HG02981 (cell line): Measurements from ENCODE around the gene CLDND2.

Experiments
- ATAC-seq: cut with Tn5 transposase; IDR thresholded peaks from one replicate; pipeline ENCODE4 v1.9.1; 2021; ENCODE audit warnings: mild to moderate bottlenecking, moderate library complexity; ENCODE audit not compliant: unreplicated experiment

The CLDND2 gene

GRCh38 chr19:51357952-51358351, 10.9 kb downstream of the CLDND2 start:
- no peak for ATAC-seq

DNA sequence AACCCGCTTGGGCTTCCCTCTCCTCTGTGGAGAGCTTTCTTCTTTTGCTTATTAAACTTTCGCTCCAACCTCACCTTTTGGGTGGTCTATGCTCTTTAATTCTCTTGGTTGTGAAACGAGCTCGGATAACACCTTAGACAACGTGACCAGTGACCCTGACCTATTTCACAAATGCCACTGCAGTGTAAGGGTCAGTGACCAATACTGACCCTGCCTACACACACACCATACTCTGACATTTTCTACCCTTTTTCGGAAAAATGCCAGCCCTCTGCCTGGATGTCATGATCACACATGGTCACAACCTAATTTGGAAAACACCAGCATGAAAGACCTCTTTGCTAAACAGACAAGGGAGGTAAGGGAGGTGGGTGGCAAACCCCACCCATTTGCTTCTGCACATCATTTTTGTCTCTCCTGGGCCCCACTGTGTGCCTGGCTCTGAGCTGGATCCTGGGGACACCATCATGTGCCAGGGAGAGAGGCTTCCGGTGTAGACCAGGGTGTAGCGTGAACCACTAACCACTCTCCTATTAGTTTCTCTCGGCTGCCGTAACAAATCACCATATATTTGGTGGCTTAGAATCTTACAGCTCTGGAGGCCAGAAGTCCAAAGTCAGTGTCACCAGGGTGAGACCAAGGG, 12.5 kb downstream of the CLDND2 start:
- ATAC-seq: no peak

GRCh38 chr19:51354742-51355148, 14.1 kb downstream of the CLDND2 start:
- no peak for ATAC-seq

DNA sequence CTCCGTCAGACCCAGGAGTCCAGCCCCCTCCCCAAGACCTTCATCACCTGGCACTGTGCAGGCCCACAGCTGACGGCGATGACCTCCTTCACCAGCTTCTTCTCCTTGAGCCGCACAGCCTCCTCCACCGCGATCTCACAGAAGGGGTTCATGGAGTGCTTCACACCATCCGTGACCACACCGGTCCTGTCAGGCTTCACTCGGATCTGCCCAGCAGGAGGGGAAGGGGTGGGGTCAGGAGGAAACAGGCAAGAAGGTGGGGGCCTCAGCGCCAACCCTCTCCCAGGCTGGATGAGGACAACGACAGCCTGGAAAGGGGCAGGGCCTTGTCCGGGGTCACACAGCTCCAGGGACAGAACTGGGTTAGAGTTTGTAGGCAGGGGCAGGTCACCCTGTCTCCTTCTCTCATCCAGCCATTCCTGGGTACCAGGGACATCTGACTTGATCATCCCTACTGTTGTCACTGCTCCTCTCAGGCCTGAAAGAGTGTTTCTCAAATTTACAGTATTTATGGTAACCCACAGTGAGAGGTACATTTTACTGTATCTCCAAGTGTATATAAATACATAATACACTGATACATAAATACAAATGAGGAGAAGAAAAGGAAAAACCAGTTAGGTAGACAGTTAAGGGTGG, 14.6 kb downstream of the CLDND2 start:
- no peak for ATAC-seq

GRCh38 chr19:51352783-51353360, 15.9 kb downstream of the CLDND2 start:
- no peak for ATAC-seq

GRCh38 chr19:51351266-51351990, 17.4 kb downstream of the CLDND2 start:
- no peak for ATAC-seq

DNA sequence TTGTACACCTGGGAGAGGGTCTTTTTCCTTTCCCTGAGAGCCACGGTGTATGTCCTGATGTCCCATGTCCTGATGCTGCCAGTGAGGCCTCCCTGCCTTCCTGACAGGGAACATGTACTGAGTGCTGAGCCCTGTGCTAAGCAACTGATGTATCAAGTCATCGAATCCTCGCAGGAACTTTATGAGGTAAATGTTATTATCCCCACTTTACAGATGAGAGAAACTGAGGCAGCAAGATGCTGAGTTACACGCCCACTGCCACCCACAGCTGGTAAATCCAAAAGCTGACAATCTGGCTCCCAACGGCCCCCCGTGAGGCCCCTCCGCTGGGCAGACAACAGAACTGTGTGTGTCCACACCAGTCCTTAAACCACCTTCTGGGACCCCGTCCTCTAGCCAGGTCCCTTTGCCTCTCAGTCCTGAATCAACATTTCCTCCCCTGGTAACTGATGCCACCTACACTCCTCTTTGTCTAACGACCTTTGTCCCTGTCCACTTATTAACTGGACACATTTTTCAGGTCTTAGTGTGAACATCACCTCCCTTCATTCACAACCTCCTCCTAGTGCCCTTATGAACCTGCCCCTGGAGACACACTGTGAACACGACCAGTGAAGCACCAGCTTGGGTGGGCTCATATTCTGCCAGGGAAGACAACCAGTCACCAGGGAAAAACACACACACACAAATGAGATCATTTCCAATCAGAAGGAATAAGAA, 21.4 kb downstream of the CLDND2 start:
- ATAC-seq: no peak

- no peak for ATAC-seq
Observed at GRCh38 chr19:51346742-51347141, 22.1 kb downstream of the CLDND2 start.

DNA sequence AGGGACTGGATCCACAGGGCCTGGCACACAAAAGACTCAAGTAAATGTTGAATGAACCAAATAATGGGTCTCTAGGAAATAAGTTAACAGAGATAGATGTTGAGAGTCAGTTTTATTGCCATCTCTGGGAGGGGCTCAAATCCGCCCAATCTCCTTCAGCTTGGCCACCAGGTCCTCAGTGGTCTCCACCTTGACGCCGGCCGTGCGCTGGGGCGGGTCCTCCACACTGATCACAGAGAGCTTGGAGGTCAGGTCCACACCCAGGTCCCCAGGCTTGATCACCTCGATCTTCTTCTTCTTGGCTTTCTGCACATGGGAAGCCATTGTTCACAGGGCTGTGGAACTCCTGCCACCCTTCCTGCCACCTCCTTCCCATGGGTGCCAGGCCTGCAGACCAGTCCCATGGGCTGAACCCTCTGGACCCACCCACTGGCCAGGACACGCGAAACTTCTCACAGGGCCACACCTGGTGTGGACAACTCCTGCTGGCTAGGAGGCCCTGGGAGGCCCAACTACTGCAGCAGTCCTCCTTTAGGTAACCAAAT, 23.7 kb downstream of the CLDND2 start:
- no peak for ATAC-seq

DNA sequence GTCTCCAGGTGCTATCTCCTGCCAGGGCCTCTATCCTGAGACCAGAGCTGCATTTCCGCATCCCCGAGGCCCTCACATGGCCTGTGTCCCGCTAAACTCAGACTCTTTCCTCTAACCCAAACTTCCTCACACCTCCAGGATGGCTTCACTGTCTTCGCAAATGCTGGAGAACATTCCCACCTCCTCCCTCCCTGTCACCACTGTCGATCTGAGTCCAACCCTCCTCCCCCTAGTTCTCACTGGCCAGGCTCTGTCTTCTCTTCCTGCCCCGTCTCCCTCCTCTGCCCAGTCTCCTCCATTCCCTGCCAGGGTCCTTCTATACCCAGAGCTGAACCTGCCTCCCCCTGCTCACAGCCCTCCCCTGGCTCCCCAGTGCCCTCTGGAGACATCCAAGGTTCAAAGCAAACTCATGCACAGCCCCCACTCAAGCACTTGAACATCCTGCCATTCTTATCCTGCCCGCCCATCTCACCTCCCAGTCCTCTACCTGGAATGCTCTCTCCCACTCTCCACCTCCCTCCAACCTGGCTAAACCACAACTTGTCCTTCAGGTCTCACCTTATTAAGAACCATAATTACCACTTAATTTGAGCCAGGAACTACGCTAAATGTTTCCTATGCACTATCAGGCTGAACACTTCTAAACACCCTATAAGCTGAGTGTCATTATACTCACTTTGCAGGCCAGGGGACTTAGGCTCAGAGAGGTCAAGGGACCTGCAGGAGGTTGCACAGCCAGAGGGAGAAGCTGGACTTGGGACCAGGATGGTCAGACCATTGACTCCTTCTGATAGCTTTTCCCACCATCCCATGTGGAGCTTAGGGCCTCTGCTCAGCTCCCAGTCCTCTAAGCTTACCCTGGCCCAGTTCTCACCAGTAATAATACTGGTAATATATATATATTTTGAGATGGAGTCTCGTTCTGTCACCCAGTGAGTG, 25.9 kb downstream of the CLDND2 start:
- no peak for ATAC-seq

DNA sequence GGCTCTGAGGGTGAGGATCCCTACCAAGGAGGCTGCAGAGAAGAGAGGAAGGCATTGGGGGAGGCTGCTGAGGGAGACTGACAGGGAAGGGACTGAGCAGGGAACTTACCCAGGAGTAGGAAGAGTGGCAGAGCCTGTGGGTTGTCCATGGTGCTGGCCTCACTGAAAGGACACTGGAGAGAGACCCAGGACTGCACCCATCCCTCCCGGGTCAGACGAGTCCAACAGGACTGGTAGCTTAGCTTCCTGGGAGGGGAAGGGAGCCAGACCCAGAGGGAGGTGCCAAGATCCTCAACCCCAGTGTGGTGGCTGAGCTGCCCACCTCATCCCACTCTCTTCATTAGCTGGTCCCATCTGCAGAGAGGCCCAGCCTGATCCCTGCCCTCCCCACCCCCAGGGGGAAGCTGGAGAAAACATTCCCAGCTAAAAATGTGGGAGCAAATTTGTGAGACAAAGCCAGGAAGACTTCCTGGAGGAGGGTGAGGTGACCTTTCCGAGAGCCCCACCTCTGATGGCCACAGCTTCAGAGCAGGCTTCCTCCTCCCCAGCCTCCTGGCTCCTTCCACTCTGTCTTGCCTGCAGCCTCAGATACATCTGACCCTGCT, 26.7 kb downstream of the CLDND2 start, which contains the start of gene VSIG10L:
Gene VSIG10L, minus strand, starts transcription at position 164 of the 605 bp plus-strand sequence. Its CDS starts 15 bp downstream, at position 149.
- no peak for ATAC-seq

GRCh38 chr19:51341066-51341465, 27.7 kb downstream of the CLDND2 start:
- no peak for ATAC-seq

DNA sequence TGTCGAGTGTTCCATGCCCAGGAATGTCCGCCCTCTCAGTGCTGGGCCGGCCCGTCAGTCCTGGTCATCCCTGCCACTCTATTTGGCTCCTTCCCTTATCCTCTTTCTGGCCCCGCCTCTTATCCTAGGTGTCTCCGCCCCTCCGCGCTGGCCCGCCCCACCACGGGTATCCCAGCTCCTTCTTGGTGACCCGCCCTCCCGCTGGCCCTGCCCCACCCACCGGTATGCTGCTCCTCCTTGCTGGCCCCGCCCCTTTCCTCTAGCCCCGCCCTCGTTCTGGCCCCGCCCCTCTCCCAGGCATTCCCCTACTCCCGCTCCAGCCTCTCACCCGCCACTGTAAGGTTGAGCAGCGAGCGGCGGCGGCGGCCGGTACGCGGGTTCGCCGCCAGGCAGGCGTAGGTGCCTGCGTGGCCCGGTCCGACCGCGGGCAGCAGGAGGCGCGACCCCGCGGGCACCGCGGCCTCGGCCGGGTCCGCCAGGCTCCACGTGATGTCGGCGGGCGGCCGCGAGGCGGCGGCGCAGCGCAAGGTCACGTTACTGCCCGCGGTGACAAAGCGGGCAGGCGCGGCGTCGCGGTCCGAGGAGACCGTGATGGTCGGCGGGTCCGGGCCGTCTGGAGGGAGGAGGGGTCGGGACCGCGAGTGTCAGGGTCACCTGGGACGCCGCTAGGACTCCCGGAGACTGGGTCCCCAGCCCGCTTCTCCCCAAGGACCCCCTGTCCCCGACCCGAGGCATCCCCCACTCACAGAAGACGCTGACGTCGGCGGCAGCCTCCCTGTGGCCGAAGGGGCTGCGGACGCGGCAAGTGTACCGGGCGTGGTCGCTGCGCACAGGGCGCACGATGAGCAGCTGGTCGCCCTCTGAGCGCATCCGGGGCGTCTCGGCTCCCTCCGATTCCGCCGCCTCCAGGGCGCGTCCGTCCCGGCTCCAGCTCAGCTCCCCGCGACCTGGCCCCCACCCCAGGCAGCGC, 28.8 kb downstream of the CLDND2 start:
- peak; percentile 46 for ATAC-seq

- no peak for ATAC-seq
Observed at GRCh38 chr19:51339313-51339686, 29.5 kb downstream of the CLDND2 start.

- ATAC-seq: peak; percentile 64
Observed at GRCh38 chr19:51338563-51339312, 30.1 kb downstream of the CLDND2 start.

DNA sequence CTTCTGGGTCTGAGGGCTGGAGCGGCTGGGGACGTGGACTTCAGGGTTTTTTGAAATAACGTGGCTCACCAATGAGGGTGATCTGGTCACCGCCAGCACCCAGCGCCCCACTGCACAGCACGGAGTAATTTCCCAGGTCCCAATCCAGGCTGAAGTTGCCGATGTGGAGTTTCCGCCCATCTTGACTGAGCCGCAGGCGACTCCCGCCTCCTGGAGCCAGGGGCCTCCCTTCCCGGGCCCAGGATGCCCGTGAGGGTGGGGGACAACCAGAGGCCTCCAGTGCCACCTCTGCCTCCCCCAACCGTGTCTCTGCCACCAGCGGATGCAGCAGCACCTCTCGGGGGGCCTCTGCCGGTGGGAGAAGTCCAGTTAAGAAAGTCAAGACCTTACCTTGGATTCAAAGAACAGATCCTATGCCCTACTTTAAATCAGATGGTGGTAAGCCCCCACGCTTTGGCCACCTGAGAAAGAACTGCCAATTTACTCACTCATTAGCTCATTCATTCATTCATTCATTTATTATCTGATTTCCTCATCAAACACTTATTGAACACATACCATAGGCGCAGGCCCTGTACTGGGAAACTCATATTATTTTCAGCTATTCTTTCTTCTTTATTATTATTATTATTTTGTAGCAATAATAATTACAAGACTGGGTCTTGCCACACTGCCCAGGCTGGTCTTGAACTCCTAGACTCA, 30.8 kb downstream of the CLDND2 start:
- no peak for ATAC-seq
